ENCODE results near the gene EVI5. TPM values are rescaled to one million over a fixed set of nuclear protein-coding genes. Genes with fewer than 3 reads are reported as not detected.
"Not testable (repeated sequence)": the region's sequence is repeated elsewhere in the genome, so short reads cannot be mapped to it uniquely, and the experiment has no call there.

EVI5 gene
- total RNA-seq, 1 donor from 2014 or later, result 56.7 TPM

DNA sequence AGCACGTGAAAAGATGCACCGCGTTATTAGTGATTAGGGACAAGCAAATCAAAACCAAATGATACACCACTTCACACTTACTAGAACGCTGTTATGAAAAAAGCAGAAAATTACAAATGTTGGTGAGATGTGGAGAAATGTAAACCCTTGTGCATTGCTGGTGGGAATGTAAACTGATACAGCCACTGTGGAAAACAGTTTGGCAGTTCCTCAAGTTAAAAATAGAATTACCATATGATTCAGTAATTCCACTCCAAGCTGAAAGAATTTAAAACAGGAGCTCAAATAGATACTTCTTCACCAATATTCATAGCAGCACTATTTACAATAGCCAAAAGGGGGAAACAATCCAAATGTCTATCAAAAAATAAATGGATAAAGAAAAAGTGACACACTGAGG is 10.3 kb upstream of the EVI5 start:
- DNase-seq (ENCODE audit: low spot score in 2 of 2), result no peak
- no peak for FAIRE-seq

DNA sequence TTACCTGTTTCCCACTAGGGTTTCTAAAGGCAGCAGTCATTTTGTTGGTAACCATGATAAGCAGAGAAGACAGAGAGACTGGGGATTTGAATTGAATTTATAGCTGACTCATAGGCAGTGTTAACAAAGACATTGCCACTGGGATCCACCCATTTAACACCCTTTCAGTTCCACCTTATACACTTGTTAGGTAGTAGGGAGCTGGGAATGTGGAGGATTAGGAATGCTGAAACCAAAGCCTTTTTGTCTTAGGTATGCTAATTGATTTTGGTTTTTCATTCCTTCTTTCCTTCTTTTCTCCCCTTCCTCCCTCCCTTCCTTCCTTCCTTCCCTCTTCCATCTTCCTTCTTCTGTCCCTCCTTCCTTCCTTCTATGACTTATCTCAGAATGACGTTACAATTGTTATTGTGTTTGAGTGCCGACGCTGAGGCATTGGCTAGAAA is 7.5 kb upstream of the EVI5 start:
- FAIRE-seq, result no peak
- DNase-seq (ENCODE audit: low spot score in 2 of 2), result no peak

GRCh38 chr1:92791487-92792066 is 6.7 kb upstream of the EVI5 start:
- DNase-seq (ENCODE audit: low spot score in 2 of 2) (no peak), FAIRE-seq (no peak)

- DNase-seq (ENCODE audit: low spot score in 2 of 2) (no peak), FAIRE-seq (no peak)
Observed at GRCh38 chr1:92790867-92791266, 6.0 kb upstream of the EVI5 start.

DNA sequence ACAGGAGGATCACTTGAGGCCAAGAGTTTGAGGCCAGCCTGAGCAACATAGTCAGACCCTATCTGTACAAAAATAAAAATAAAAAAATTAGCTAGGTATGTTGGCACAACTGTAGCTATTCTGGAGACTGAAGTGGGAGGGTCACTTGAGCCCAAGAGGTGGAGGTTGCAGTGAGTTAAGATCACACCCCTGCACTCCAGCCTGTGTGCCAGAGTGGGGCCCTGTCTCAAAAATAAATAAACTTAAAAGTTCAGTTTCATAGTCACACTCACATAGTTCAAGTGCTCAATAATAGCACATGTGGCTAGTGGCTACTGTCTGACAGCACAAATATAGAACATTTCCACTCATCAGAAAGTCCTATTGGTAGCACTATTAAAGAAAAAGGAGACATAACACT is 5.2 kb upstream of the EVI5 start:
- DNase-seq (ENCODE audit: low spot score in 2 of 2) (no peak), FAIRE-seq (no peak)

- FAIRE-seq, result no peak
- no peak for DNase-seq (ENCODE audit: low spot score in 2 of 2)
Observed at GRCh38 chr1:92786111-92786901, 1.4 kb upstream of the EVI5 start.

DNA sequence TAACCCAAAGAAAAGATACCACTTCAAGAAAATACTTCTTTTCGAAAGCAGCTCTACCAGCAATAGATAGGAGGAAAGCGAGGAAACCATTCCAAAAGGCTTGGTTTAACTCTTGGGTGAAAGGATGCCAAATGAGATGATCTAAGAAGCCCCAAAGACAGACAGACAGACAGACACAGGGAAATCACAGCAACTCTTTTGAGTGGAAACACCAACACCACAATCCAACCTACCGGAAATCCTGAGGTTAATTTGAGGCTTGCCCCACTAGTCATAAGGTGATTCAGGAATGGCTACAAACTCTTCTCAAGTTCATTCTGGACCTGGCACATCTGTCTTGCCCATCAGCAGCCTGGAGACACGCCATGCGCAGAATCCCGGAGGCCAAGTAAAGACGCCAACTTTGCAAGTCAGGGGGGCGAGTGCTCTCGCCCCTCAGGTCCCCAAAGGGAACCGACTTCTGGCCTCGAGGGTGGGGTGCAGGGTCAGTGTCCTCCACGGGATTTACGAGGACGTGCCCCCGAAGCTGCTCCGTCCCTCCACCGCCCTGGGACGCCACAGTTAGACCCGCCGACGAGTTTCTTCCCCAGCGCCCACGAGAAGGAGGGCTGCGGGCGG is 778 bp downstream of the EVI5 start:
- FAIRE-seq, result no peak
- DNase-seq (ENCODE audit: low spot score in 2 of 2), result peak; percentile 27 to 41

DNA sequence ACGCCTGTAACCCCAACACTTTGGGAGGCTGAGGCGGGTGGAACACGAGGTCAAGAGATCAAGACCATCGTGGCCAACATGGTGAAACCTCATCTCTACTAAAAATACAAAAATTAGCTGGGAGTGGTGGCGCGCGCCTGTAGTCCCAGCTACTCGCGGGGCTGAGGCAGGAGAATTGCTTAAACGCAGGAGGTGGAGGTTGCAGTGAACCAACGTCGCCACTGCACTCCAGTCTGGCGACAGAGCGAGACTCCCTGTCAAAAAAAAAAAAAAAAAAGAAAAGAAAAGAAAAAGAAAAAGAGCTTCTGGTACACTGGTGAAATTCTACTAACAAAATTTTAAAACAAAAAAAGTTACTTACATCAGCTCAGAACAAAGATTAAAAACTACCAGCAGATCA is 1.4 kb downstream of the EVI5 start:
- not testable (repeated sequence) for FAIRE-seq; DNase-seq (ENCODE audit: low spot score in 2 of 2)

- no peak for FAIRE-seq
Observed at GRCh38 chr1:92778376-92778775, 6.5 kb downstream of the EVI5 start.

DNA sequence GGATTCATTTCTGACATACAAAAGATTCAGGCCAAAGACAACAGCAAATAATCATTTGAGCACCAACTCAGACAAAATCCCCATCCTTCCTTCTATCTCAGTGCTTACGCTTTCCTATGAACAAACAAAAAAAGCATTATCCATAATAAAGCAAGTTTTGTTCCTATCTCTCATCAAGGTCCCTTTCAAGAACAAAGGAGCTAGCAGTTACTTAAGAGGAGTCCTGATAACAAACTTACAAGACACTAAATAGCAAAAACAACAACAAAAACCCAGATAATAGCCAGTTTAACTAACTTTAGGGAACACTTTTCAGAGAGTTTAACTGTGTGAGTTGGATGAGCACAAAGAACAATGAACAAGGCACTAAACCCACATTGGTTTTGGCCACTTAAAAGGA is 10.5 kb downstream of the EVI5 start:
- FAIRE-seq, result no peak
- DNase-seq (ENCODE audit: low spot score in 2 of 2), result no peak

More at GRCh38 chr1:92778376-92778775, 6.5 kb downstream of the EVI5 start:
- no peak for DNase-seq (ENCODE audit: low spot score in 2 of 2)

DNA sequence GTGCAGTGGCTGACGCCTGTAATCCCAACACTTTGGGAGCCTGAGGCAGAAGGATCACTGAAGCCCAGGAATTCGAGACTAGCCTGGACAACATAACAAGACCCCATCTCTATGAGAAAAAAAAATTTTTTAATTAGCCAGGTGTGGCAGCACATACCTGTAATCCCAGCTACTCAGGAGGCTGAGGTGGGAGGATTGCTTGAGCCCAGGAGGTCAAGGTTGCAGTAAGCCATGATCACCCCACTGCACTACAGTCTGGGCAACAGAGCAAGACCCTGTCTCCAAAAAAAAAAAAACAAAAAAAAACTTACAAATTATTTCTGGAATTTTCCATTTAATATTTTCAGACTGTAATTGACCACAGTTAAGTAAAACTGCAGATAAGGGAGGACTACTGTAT is 11.2 kb downstream of the EVI5 start:
- not testable (repeated sequence) for DNase-seq (ENCODE audit: low spot score in 2 of 2); FAIRE-seq

GRCh38 chr1:92769856-92770255 is 15.1 kb downstream of the EVI5 start:
- no peak for FAIRE-seq
- DNase-seq (ENCODE audit: low spot score in 2 of 2), result no peak

- FAIRE-seq (no peak), DNase-seq (ENCODE audit: low spot score in 2 of 2) (no peak)
Observed at GRCh38 chr1:92768915-92769314, 16.0 kb downstream of the EVI5 start.

- FAIRE-seq (no peak), DNase-seq (ENCODE audit: low spot score in 2 of 2) (no peak)
Observed at GRCh38 chr1:92768296-92768695, 16.6 kb downstream of the EVI5 start.

DNA sequence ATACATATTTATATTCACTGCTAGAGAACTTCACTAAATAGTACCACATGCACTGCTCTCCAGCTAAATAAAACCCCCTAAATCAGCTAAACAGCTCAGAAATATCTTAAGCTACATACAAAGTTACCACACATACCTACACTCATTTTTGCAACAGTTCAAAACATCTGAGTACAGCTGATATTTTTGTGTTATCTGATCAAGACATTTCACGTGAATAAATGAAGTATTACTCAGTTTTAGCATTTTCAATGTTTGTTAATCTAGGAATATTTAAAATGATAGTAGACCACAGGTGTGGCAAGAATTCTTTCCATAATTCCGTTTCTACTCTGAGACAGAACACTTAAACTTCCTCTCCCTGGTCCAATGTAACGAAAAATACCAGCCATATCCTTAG is 20.8 kb downstream of the EVI5 start:
- FAIRE-seq (no peak), DNase-seq (ENCODE audit: low spot score in 2 of 2) (no peak)

GRCh38 chr1:92762355-92762754 is 22.6 kb downstream of the EVI5 start:
- DNase-seq (ENCODE audit: low spot score in 2 of 2), result no peak
- no peak for FAIRE-seq

GRCh38 chr1:92759361-92759760 is 25.5 kb downstream of the EVI5 start:
- no peak for FAIRE-seq
- DNase-seq (ENCODE audit: low spot score in 2 of 2), result no peak

GRCh38 chr1:92756537-92756936 is 28.4 kb downstream of the EVI5 start:
- DNase-seq (ENCODE audit: low spot score in 2 of 2) (no peak), FAIRE-seq (no peak)

DNA sequence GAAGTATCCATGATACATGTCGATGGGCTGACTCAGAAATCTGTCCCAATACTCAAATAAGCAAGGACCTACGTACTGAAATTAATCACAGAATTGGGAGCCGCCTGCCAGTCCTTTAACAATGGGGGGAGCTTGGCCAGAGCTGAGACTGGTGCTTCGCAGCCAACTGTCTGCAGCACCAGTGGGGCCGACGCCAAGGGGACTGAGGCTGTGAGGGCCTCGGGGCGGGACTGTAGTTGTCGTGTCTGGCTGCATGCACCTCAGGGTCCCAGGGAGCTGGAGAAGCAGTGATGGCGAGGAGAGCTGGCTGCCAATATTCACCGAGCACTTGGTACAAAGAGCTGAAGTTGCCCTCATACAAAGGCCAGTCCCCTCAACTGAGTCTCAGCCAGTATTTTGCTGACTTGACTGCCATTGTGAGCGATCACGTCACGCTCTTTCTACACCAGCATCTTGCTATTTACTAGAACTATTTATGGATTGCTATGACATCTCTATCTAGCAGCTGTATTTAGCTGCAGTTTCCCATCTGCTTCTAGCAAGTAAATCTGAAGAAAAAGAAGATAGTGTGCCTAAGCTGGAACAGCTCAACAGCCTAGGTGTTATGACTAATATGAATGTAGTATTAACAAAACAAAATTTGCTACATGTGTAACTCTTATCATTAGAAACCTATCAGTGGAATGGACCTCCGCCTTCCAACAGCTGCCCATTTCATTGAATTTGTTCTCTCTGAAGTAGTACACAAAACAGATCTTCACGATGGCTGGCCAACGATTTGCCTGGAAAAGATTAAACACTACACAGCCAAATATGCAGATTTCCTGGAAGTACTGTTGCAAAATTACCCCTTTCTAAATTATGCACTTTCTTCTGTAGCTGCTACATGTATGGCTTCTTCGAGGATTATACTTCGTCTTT is 29.1 kb downstream of the EVI5 start:
- FAIRE-seq, result no peak
- DNase-seq (ENCODE audit: low spot score in 2 of 2), result peak; percentile 10 to 30

DNA sequence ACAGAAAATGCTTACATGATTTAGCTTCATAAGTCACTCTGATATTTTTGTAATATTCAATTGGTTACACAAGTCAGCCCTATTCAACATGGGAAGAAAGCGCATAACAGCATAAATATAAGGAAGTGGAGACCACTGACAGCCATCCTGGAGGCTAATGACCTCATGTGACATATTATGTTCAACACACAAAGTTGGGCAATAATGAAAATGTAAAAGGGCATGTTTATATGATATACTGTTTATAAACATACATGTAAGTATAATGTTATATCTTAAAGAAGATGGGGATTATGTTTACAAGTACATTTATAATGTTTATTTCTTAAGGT is 30.2 kb downstream of the EVI5 start:
- DNase-seq (ENCODE audit: low spot score in 2 of 2), result no peak
- peak; percentile 17 for FAIRE-seq
